ENCODE measurements around the gene SLC5A9.
"Not testable (repeated sequence)": the region's sequence is repeated elsewhere in the genome, so short reads cannot be mapped to it uniquely, and the experiment has no call there.

- TF ChIP-seq, protein P1, sequence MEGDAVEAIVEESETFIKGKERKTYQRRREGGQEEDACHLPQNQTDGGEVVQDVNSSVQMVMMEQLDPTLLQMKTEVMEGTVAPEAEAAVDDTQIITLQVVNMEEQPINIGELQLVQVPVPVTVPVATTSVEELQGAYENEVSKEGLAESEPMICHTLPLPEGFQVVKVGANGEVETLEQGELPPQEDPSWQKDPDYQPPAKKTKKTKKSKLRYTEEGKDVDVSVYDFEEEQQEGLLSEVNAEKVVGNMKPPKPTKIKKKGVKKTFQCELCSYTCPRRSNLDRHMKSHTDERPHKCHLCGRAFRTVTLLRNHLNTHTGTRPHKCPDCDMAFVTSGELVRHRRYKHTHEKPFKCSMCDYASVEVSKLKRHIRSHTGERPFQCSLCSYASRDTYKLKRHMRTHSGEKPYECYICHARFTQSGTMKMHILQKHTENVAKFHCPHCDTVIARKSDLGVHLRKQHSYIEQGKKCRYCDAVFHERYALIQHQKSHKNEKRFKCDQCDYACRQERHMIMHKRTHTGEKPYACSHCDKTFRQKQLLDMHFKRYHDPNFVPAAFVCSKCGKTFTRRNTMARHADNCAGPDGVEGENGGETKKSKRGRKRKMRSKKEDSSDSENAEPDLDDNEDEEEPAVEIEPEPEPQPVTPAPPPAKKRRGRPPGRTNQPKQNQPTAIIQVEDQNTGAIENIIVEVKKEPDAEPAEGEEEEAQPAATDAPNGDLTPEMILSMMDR (IDR thresholded peaks at IDR 0.05; ENCODE audit: insufficient read depth, low read length, poor library complexity, severe bottlenecking) = not testable (repeated sequence)
- not testable (repeated sequence) for TF ChIP-seq EZH2phosphoT487 (conservative IDR thresholded peaks at IDR 0.05; ENCODE audit: low read length)
Observed at GRCh38 chr1:48294094-48294493, 71.6 kb downstream of the SLC5A9 start.
